Measurements from ENCODE around the gene TRABD. TPM values are rescaled to one million over a fixed set of nuclear protein-coding genes. Genes with fewer than 3 reads are reported as not detected.

Gene TRABD
- polyA plus RNA-seq, 1 donor (not counting 4 experiments of a cell fraction or from before 2014, with no cell fraction given) = 22.7 TPM

- peaks cover 2% of the 10 kb centered on the region for H3K9me1 ChIP-seq (ENCODE audit: control insufficient read depth, extremely low read depth, insufficient read depth, low read length)
- no peak overlapping the region for H3K4me2 ChIP-seq (ENCODE audit: control insufficient read depth, extremely low read depth, insufficient read depth, low read depth, low read length)
- dilution Hi-C loops (cut with MboI; ENCODE audit: extremely low pct_ligation_motif_present, low sequenced_read_pairs) = no loop called here
- TF ChIP-seq CTCF (optimal IDR thresholded peaks at IDR 0.05 in 1 of 3, IDR thresholded peaks at IDR 0.05 in 1 of 3, conservative IDR thresholded peaks at IDR 0.05 in 1 of 3; ENCODE audit: extremely low read depth in 1 of 3, insufficient read depth in 2 of 3, low read length in 3 of 3) (no peak), EZH2 (IDR thresholded peaks at IDR 0.05; ENCODE audit: low read length) (no peak)
- no peak overlapping the region for H3K4me3 ChIP-seq (ENCODE audit: control insufficient read depth in 2 of 3, extremely low read depth in 1 of 3, insufficient read depth in 2 of 3, low read depth in 1 of 3, low read length in 3 of 3)
- H3K9ac ChIP-seq (ENCODE audit: control insufficient read depth, extremely low read depth, insufficient read depth, low read length) = no peak overlapping the region
- no peaks in the 10 kb centered on the region for H3K27me3 ChIP-seq (ENCODE audit: control insufficient read depth, extremely low read depth, insufficient read depth, low read length)
- DNase-seq (ENCODE audit: low read depth, low spot score) (no peak), FAIRE-seq (no peak)
- peaks cover 10% of the 10 kb centered on the region for H4K20me1 ChIP-seq (ENCODE audit: control insufficient read depth, extremely low read depth, insufficient read depth, low read length)
- no peak overlapping the region for H2AFZ ChIP-seq (ENCODE audit: control insufficient read depth, low read length)
- no peaks in the 10 kb centered on the region for H3K9me3 ChIP-seq (ENCODE audit: control insufficient read depth, low read depth, low read length)
- no peak overlapping the region for H3K27ac ChIP-seq (ENCODE audit: control insufficient read depth, insufficient read depth, low read length)
- H3K4me1 ChIP-seq (ENCODE audit: control insufficient read depth, extremely low read depth, insufficient read depth, low read length) = peaks cover 6% of the 10 kb centered on the region
- peaks cover 16 to 44% of the 10 kb centered on the region in 2 experiments for H3K36me3 ChIP-seq (ENCODE audit: control insufficient read depth in 2 of 2, extremely low read depth in 1 of 2, insufficient read depth in 2 of 2, low read length in 2 of 2)
- H3K79me2 ChIP-seq (ENCODE audit: control insufficient read depth, insufficient read depth, low read length) = peaks cover 30% of the 10 kb centered on the region
Measured at GRCh38 chr22:50213263-50213662, 27.6 kb downstream of the TRABD start.

GRCh38 chr22:50215297-50216054 lies 29.8 kb downstream of the TRABD start:
- no peak for TF ChIP-seq EZH2 (IDR thresholded peaks at IDR 0.05; ENCODE audit: low read length)
- no peak for TF ChIP-seq CTCF (optimal IDR thresholded peaks at IDR 0.05 in 1 of 3, IDR thresholded peaks at IDR 0.05 in 1 of 3, conservative IDR thresholded peaks at IDR 0.05 in 1 of 3; ENCODE audit: extremely low read depth in 1 of 3, insufficient read depth in 2 of 3, low read length in 3 of 3)

More at GRCh38 chr22:50215297-50216054, 29.8 kb downstream of the TRABD start:
- peaks cover 26 to 47% of the 10 kb centered on the region in 2 experiments for H3K36me3 ChIP-seq (ENCODE audit: control insufficient read depth in 2 of 2, extremely low read depth in 1 of 2, insufficient read depth in 2 of 2, low read length in 2 of 2)
- H3K9me1 ChIP-seq (ENCODE audit: control insufficient read depth, extremely low read depth, insufficient read depth, low read length) = peaks cover 2% of the 10 kb centered on the region
- DNase-seq (ENCODE audit: low read depth, low spot score) = no peak
- H3K9ac ChIP-seq (ENCODE audit: control insufficient read depth, extremely low read depth, insufficient read depth, low read length) = no peak overlapping the region
- H3K79me2 ChIP-seq (ENCODE audit: control insufficient read depth, insufficient read depth, low read length) = peaks cover 29% of the 10 kb centered on the region
- no peak overlapping the region for H3K27ac ChIP-seq (ENCODE audit: control insufficient read depth, insufficient read depth, low read length)
- no peak for FAIRE-seq
- peaks cover 6% of the 10 kb centered on the region for H3K4me1 ChIP-seq (ENCODE audit: control insufficient read depth, extremely low read depth, insufficient read depth, low read length)
- H3K4me3 ChIP-seq (ENCODE audit: control insufficient read depth in 2 of 3, extremely low read depth in 1 of 3, insufficient read depth in 2 of 3, low read depth in 1 of 3, low read length in 3 of 3) = no peak overlapping the region
- no peaks in the 10 kb centered on the region for H4K20me1 ChIP-seq (ENCODE audit: control insufficient read depth, extremely low read depth, insufficient read depth, low read length)
- H3K4me2 ChIP-seq (ENCODE audit: control insufficient read depth, extremely low read depth, insufficient read depth, low read depth, low read length) = no peak overlapping the region
- dilution Hi-C loops (cut with MboI; ENCODE audit: extremely low pct_ligation_motif_present, low sequenced_read_pairs) = no loop called here
- H3K27me3 ChIP-seq (ENCODE audit: control insufficient read depth, extremely low read depth, insufficient read depth, low read length) = no peaks in the 10 kb centered on the region
- no peak overlapping the region for H2AFZ ChIP-seq (ENCODE audit: control insufficient read depth, low read length)
- H3K9me3 ChIP-seq (ENCODE audit: control insufficient read depth, low read depth, low read length) = no peaks in the 10 kb centered on the region

All from keratinocyte (primary cell).